A549 (cell line): ENCODE results near the gene PRC1.

ENCODE experiments used
- CBX2 ChIP-seq: fragments of 200-600 bp; sonication (generic); IDR thresholded peaks from 2 replicates; pipeline ENCODE4 v1.6.1; 2016; ENCODE audit warnings: low read depth, mild to moderate bottlenecking, borderline replicate concordance
- CTCF ChIP-seq: fragments of >200 bp; sonication (Bioruptor Twin); formaldehyde crosslinking; IDR thresholded peaks from 3 replicates; pipeline ENCODE4 v1.5.1; 2016
- HOXA7 ChIP-seq: fragments of 250-450 bp; sonication (Bioruptor Pico); IDR thresholded peaks from 2 replicates; pipeline ENCODE4 v1.5.0; 2020; ENCODE audit warnings: mild to moderate bottlenecking, moderate library complexity
- JUN ChIP-seq, 2 experiments: fragments of >200 bp; sonication (Bioruptor Twin); formaldehyde crosslinking; IDR thresholded peaks; 2 replicates in 1 of 2; 3 replicates in 1 of 2; pipeline ENCODE4 v1.6.1; 2016 to 2017
- KDM1A ChIP-seq: fragments of 200-600 bp; sonication (generic); IDR thresholded peaks from 2 replicates; pipeline ENCODE4 v1.6.1; 2016; ENCODE audit warnings: low read depth, mild to moderate bottlenecking
- MAFK ChIP-seq: fragments of 450-650 bp; IDR thresholded peaks from 2 replicates; pipeline ENCODE4 v1.6.1; 2014; ENCODE audit not compliant: partially characterized antibody
- NPAS2 ChIP-seq: fragments of 250-450 bp; sonication (Bioruptor Pico); IDR thresholded peaks from 2 replicates; pipeline ENCODE4 v1.8.0; 2022; ENCODE audit warnings: mild to moderate bottlenecking, moderate library complexity, borderline replicate concordance
- POLR2A ChIP-seq: IDR thresholded peaks from 2 replicates; pipeline ENCODE4 v1.6.1; 2012; ENCODE audit warnings: mild to moderate bottlenecking, low read length
- RAD21 ChIP-seq, 2 experiments: fragments of >200 bp in 1 of 2; sonication (Bioruptor Twin) in 1 of 2; formaldehyde crosslinking in 1 of 2; IDR thresholded peaks in 1 of 2; conservative IDR thresholded peaks in 1 of 2; 2 replicates in 1 of 2; 3 replicates in 1 of 2; pipeline ENCODE4 v1.6.1; 2012 to 2018; ENCODE audit warnings: inconsistent platforms in 1 of 2
- RCOR1 ChIP-seq: fragments of 150-350 bp; IDR thresholded peaks from 2 replicates; pipeline ENCODE4 v1.6.1; 2014; ENCODE audit warnings: antibody characterized with exemption, low read length, low read depth

- TF ChIP-seq KDM1A = no peak
- TF ChIP-seq MAFK = no peak
- TF ChIP-seq CTCF = no peak
- no peak for TF ChIP-seq CBX2
- no peak for TF ChIP-seq RCOR1
- TF ChIP-seq POLR2A = no peak
- TF ChIP-seq HOXA7 (CRISPR knock-in tag) = no peak
- no peak for TF ChIP-seq NPAS2
- no peak for TF ChIP-seq RAD21 (conservative IDR thresholded peaks at IDR 0.05 in 1 of 2, IDR thresholded peaks at IDR 0.05 in 1 of 2)
- TF ChIP-seq JUN (IDR thresholded peaks at IDR 0.05) = no peak
These were observed 2.6 kb downstream of the PRC1 start for GRCh38 chr15:90991587-90992285.
